HEK293 (cell line): ENCODE measurements around the gene GALNT1.

ENCODE experiments used
- CTCF ChIA-PET: fragments of 350-600 bp; formaldehyde crosslinking; extraction: SDS; loops from one replicate; lab custom pipeline; 2021; ENCODE audit warnings: antibody characterized with exemption; lab: Yijun Ruan, JAX
- POLR2A ChIA-PET: fragments of 300-600 bp; formaldehyde crosslinking; extraction: SDS; loops from one replicate; lab custom pipeline; 2020; ENCODE audit warnings: antibody characterized with exemption, inconsistent platforms; lab: Yijun Ruan, JAX
- H3K27ac ChIP-seq: fragments of 200-500 bp; sonication (Bioruptor generic); 2 replicates; pipeline ENCODE4 v1.5.1; 2014; ENCODE audit warnings: low read depth, low read length, control low read depth, inconsistent platforms; ENCODE audit errors: extremely low read depth
- H3K36me3 ChIP-seq, 2 experiments: fragments of 200-500 bp in 1 of 2; sonication (Bioruptor generic) in 1 of 2; 1 replicate in 1 of 2; 2 replicates in 1 of 2; pipeline ENCODE4 v1.5.1; 2014 to 2017; ENCODE audit warnings: inconsistent platforms in 2 of 2, low read length in 2 of 2; ENCODE audit not compliant: control insufficient read depth in 2 of 2, insufficient read depth in 1 of 2
- H3K4me1 ChIP-seq: fragments of 200-500 bp; sonication (Bioruptor generic); 2 replicates; pipeline ENCODE4 v1.5.1; 2014; ENCODE audit warnings: mild to moderate bottlenecking, low read length, inconsistent platforms; ENCODE audit not compliant: control insufficient read depth, insufficient read depth
- H3K4me3 ChIP-seq: 2 replicates; pipeline ENCODE4 v1.5.1; 2011; ENCODE audit warnings: low read depth, mild to moderate bottlenecking, control low read depth, low read length, moderate library complexity
- H3K9me3 ChIP-seq: fragments of 200-500 bp; sonication (Bioruptor generic); 2 replicates; pipeline ENCODE4 v1.5.1; 2014; ENCODE audit warnings: low read depth, low read length, inconsistent platforms; ENCODE audit not compliant: control insufficient read depth, insufficient read depth
- CTCF ChIP-seq: fragments of 450-650 bp; formaldehyde crosslinking; IDR thresholded peaks from 2 replicates; pipeline ENCODE4 v1.5.1; 2016; ENCODE audit warnings: missing biosample characterization, missing genetic modification characterization
- REPIN1 ChIP-seq: fragments of 450-650 bp; formaldehyde crosslinking; IDR thresholded peaks from 2 replicates; pipeline ENCODE4 v1.5.1; 2017; ENCODE audit warnings: missing biosample characterization, missing genetic modification characterization, low read depth
- ZNF2 ChIP-seq: fragments of 450-650 bp; formaldehyde crosslinking; IDR thresholded peaks from 2 replicates; pipeline ENCODE4 v1.5.1; 2016; ENCODE audit warnings: missing biosample characterization, missing genetic modification characterization
- ZNF248 ChIP-seq: fragments of 450-650 bp; formaldehyde crosslinking; IDR thresholded peaks from 2 replicates; pipeline ENCODE4 v1.5.1; 2017; ENCODE audit warnings: missing biosample characterization, missing genetic modification characterization
- ZNF654 ChIP-seq: fragments of 450-650 bp; formaldehyde crosslinking; IDR thresholded peaks from 2 replicates; pipeline ENCODE4 v1.5.1; 2016; ENCODE audit warnings: low read depth, missing biosample characterization, missing genetic modification characterization
- ZNF660 ChIP-seq: fragments of 450-650 bp; IDR thresholded peaks from 2 replicates; pipeline ENCODE4 v1.5.1; 2018; ENCODE audit warnings: missing biosample characterization, mild to moderate bottlenecking, missing genetic modification characterization
- ZSCAN30 ChIP-seq: fragments of 450-650 bp; IDR thresholded peaks from 2 replicates; pipeline ENCODE4 v1.5.1; 2018; ENCODE audit warnings: missing biosample characterization, mild to moderate bottlenecking, missing genetic modification characterization, moderate library complexity

GALNT1 gene

GRCh38 chr18:35756506-35757117 lies 175.1 kb downstream of the GALNT1 start:
- no peak overlapping the region for H3K4me3 ChIP-seq
- H3K9me3 ChIP-seq: no peaks in the 10 kb centered on the region
- TF ChIP-seq ZNF2 (tag by site-specific recombination): no peak
- peak; percentile 68 for TF ChIP-seq CTCF (tag by site-specific recombination)
- TF ChIP-seq ZNF248 (tag by site-specific recombination): no peak
- peak; percentile 58; the same call in 1 of the 2 replicates for TF ChIP-seq ZSCAN30 (tag by site-specific recombination)
- TF ChIP-seq ZNF660 (tag by site-specific recombination): 0 out of 2 replicates have a peak, but pooled peaks have one; percentile 37
- TF ChIP-seq REPIN1: no peak
- peak; percentile 86 for TF ChIP-seq ZNF654 (tag by site-specific recombination)
- H3K36me3 ChIP-seq: no peaks in the 10 kb centered on the region
- ChIA-PET POLR2A (no interaction called here), CTCF (interaction anchor here (0.6 to 2.8 kb wide), 50 partner anchors 10 to 987 kb away, joined by 3 to 20 read pairs (median 3); partner anchors contain the start of gene RMP24)
- no peak overlapping the region for H3K27ac ChIP-seq
- no peaks in the 10 kb centered on the region for H3K4me1 ChIP-seq
